ENCODE results near the gene GJB3. TPM values are rescaled to one million over a fixed set of nuclear protein-coding genes. Genes with fewer than 3 reads are reported as not detected.

Gene GJB3
- total RNA-seq, 4 donors from 2014 or later: 1.5 to 1.9 (median 1.7) TPM; not detected in 1

DNA sequence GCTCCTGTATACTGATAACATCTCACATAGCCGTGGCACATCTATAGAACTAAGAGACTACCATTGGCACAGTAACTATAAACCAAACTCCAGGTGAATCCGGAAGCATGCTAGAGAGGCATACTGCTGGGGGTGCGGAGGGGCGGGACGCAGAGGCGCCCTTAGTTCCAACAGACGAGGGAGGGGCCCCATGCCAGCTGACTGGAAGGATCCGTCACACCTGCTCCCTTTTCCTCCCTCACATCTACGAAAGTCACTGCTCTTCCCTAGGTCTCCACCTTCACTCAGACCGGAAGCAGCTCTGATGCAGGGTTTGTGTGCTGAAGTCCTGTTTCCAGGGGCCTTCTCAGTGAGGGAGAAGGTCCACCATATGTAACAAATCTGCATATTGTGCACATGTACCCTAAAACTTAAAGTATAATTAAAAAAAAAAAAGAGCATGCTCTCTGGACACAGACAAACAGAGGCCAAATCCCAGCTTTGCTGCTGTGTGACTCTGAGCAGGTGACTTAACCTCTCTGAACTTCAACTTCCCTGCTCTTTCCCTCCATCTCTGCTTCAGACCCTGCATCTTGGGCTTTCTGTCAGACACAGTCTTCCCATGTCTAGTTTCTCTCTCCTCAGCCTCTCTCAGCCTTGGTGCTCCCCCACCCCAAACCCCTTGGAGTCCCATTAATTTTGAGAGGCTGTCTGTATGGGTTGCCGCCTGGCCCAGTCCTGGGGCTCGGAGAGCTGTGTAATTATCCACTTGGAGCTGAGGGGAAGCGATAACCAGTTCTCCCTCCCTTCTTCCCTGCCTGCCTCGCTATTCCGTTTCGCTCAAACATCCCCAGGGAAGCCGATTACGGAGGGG is 34.0 kb upstream of the GJB3 start:
- H3K4me1 ChIP-seq: peaks cover 0 to 6% (median 0%) of the 10 kb centered on the region in 4 donors
- no peak overlapping the region for H3K27ac ChIP-seq
- TF ChIP-seq, protein P1, sequence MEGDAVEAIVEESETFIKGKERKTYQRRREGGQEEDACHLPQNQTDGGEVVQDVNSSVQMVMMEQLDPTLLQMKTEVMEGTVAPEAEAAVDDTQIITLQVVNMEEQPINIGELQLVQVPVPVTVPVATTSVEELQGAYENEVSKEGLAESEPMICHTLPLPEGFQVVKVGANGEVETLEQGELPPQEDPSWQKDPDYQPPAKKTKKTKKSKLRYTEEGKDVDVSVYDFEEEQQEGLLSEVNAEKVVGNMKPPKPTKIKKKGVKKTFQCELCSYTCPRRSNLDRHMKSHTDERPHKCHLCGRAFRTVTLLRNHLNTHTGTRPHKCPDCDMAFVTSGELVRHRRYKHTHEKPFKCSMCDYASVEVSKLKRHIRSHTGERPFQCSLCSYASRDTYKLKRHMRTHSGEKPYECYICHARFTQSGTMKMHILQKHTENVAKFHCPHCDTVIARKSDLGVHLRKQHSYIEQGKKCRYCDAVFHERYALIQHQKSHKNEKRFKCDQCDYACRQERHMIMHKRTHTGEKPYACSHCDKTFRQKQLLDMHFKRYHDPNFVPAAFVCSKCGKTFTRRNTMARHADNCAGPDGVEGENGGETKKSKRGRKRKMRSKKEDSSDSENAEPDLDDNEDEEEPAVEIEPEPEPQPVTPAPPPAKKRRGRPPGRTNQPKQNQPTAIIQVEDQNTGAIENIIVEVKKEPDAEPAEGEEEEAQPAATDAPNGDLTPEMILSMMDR (IDR thresholded peaks at IDR 0.05): no peak
- no peak for TF ChIP-seq POLR2A (IDR thresholded peaks at IDR 0.05)
- DNase-seq: no peak
- no peaks in the 10 kb centered on the region for H3K36me3 ChIP-seq
- H3K4me3 ChIP-seq: no peak overlapping the region
- no peaks in the 10 kb centered on the region for H3K27me3 ChIP-seq
- no peaks in the 10 kb centered on the region for H3K9me3 ChIP-seq

DNA sequence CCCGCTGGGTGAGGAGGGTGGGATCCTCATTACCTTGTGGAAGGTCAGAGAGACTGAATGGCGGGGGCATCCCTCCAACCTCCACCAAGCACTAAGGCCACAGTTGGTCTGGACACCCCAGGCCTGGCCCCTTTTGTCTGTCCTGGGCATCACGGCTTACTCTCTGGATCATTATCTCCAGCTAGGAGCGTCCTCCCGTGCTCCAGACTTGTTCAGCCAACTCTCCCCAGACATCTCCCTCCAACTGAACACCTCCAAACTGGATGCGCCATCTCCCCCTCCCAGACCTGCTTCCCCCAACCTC is 33.4 kb upstream of the GJB3 start:
- Histone ChIP-seq H3K27ac (no peak overlapping the region), H3K4me1 (peaks cover 0 to 3% (median 0%) of the 10 kb centered on the region in 4 donors), H3K4me3 (no peak overlapping the region), H3K9me3 (no peaks in the 10 kb centered on the region), H3K36me3 (no peaks in the 10 kb centered on the region), H3K27me3 (no peaks in the 10 kb centered on the region)
- no peak for TF ChIP-seq POLR2A (IDR thresholded peaks at IDR 0.05)
- TF ChIP-seq, protein P1 (IDR thresholded peaks at IDR 0.05): no peak
- DNase-seq: no peak

DNA sequence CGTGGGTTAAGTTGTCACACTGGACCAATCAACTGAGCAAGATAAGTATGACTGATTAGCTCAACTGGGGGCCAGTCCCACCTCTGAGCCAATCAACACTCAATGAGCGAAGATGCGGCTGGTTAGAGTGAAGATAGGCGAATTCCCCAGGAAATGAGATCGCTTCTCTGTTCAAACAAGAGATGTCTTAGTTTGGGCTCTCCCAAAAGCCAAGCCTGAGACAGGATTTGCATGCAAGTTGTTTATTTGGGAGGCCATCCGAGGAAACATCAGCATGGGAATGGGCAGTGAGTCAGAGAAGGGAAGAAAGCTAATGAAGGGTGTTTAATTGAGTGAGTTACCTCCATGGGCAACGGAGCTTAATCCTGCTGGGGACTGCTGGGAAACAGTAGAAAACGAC is 31.0 kb upstream of the GJB3 start:
- DNase-seq: no peak
- Histone ChIP-seq H3K27ac (no peak overlapping the region), H3K4me3 (no peak overlapping the region), H3K4me1 (no peaks in the 10 kb centered on the region), H3K9me3 (no peaks in the 10 kb centered on the region), H3K27me3 (no peaks in the 10 kb centered on the region), H3K36me3 (no peaks in the 10 kb centered on the region)
- TF ChIP-seq, protein P1 (IDR thresholded peaks at IDR 0.05): no peak
- no peak for TF ChIP-seq POLR2A (IDR thresholded peaks at IDR 0.05)

DNA sequence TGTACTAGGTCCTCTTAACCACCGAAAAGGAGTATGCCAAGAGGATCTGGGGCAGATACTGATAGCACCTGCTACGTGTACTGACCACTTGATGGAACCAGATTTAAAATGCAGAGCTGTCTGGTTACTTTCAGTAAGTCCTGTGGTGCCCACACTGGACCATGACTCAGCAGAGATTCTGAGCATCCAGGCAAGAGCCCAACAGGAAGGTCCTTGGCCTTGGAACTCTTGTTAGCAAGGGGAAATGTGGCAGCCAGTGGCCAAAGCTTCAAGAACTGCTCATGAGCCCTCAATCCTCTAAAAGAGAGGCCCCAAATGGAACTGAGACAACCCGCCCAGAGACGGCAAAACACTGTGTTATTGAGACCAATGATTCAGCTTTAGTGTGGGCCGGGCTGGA is 30.4 kb upstream of the GJB3 start:
- DNase-seq: no peak
- H3K36me3 ChIP-seq: no peaks in the 10 kb centered on the region
- H3K9me3 ChIP-seq: no peaks in the 10 kb centered on the region
- H3K4me3 ChIP-seq: no peak overlapping the region
- H3K4me1 ChIP-seq: no peaks in the 10 kb centered on the region
- TF ChIP-seq, protein P1 (IDR thresholded peaks at IDR 0.05): no peak
- no peak for TF ChIP-seq POLR2A (IDR thresholded peaks at IDR 0.05)
- no peak overlapping the region for H3K27ac ChIP-seq
- no peaks in the 10 kb centered on the region for H3K27me3 ChIP-seq

DNA sequence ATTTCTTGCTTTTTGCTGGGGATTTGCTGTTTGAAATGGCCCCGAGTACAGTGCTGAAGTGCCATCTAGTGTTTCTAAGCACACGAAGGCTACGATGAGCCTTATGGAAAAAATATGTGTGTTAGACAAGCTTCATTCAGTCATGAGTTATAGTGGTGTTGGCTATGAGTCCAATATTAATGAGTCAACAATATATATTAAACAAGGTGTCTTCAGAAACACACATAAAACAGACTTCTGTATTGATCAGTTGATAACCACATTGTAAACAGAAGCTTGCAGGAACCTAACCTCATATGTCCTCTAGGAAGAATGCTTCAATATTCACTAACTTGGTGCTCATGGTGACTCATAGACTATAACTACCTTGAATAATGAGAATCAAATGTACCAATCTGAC is 27.9 kb upstream of the GJB3 start:
- no peak overlapping the region for H3K4me3 ChIP-seq
- H3K27me3 ChIP-seq: no peaks in the 10 kb centered on the region
- no peaks in the 10 kb centered on the region for H3K36me3 ChIP-seq
- TF ChIP-seq POLR2A (IDR thresholded peaks at IDR 0.05): no peak
- TF ChIP-seq, protein P1 (IDR thresholded peaks at IDR 0.05): no peak
- H3K4me1 ChIP-seq: no peaks in the 10 kb centered on the region
- H3K27ac ChIP-seq: no peak overlapping the region
- DNase-seq: no peak
- no peaks in the 10 kb centered on the region for H3K9me3 ChIP-seq

Data from Peyer's patch (tissue), 4 donors.